HCT116 (cell line): Measurements from ENCODE around the gene TNFAIP2. TPM values are rescaled to one million over a fixed set of nuclear protein-coding genes. Genes with fewer than 3 reads are reported as not detected.
"Not testable (repeated sequence)": the region's sequence is repeated elsewhere in the genome, so short reads cannot be mapped to it uniquely, and the experiment has no call there.

Experiments used
- ATAC-seq: fragments of 200-7000 bp; cut with Tn5 transposase; 2 replicates; pipeline ENCODE4 v1.9.1; 2020; ENCODE audit warnings: mild to moderate bottlenecking, moderate library complexity
- BruUV-seq: library from RNA; stranded (reverse); fragments of 400-500 nt; replicated peaks from 2 replicates; lab custom pipeline; 2021; lab: Mats Ljungman, UMichigan
- CTCF ChIA-PET: fragments of 300-600 bp; sonication (Branson Sonifier 250); formaldehyde crosslinking; loops from one replicate; lab custom pipeline; 2021; ENCODE audit warnings: antibody characterized with exemption; lab: Charles Lee
- POLR2A ChIA-PET: fragments of 300-600, 350-600 bp; sonication (Branson Sonifier 250); formaldehyde crosslinking; loops from one replicate; lab custom pipeline; 2021; ENCODE audit warnings: antibody characterized with exemption; lab: Charles Lee
- RAD21 ChIA-PET, 2 experiments: fragments of 300-600 bp; sonication (Branson Sonifier 250); formaldehyde crosslinking; loops; one replicate each; lab custom pipeline; 2023; ENCODE audit warnings: low total read pairs in 2 of 2; ENCODE audit not compliant: uncharacterized antibody in 2 of 2, unreplicated experiment in 2 of 2, low non-redundant PET in 1 of 2; lab: Charles Lee
- DNase-seq: peaks from one replicate; pipeline ENCODE4 v3.0.0-alpha.2; 2010; ENCODE audit warnings: low read depth, low spot score
- H2AFZ ChIP-seq: fragments of 200-600 bp; shearing (Covaris generic), sonication (generic); 2 replicates; pipeline ENCODE4 v1.6.1; 2017; ENCODE audit warnings: low read depth, mixed run types, mixed read lengths, antibody characterized with exemption, low read length; ENCODE audit not compliant: poor library complexity, severe bottlenecking
- H3K27ac ChIP-seq: 2 replicates; pipeline ENCODE4 v1.5.1; 2012; ENCODE audit warnings: low read depth, low read length
- H3K27me3 ChIP-seq: fragments of 200-600 bp; sonication (generic); 2 replicates; pipeline ENCODE4 v1.6.1; 2016; ENCODE audit warnings: mixed run types, low read length, mixed read lengths; ENCODE audit not compliant: insufficient read depth
- H3K36me3 ChIP-seq, 2 experiments: fragments of 200-500 bp in 1 of 2; fragments of 200-600 bp in 1 of 2; sonication (Bioruptor generic) in 1 of 2; sonication (generic) in 1 of 2; 2 replicates each; pipeline versions ENCODE4 v1.5.1 to v1.6.1; 2014 to 2016; ENCODE audit warnings: low read length in 2 of 2, inconsistent platforms in 1 of 2, mixed read lengths in 1 of 2, mixed run types in 1 of 2; ENCODE audit not compliant: insufficient read depth in 2 of 2, control insufficient read depth in 1 of 2
- H3K4me1 ChIP-seq, 2 experiments: fragments of 200-600 bp in 1 of 2; sonication (generic) in 1 of 2; 2 replicates each; pipeline versions ENCODE4 v1.5.1 to v1.6.1; 2012 to 2017; ENCODE audit warnings: low read length in 2 of 2, inconsistent platforms in 1 of 2, mild to moderate bottlenecking in 1 of 2, mixed read lengths in 1 of 2, mixed run types in 1 of 2, moderate library complexity in 1 of 2; ENCODE audit not compliant: insufficient read depth in 2 of 2, control insufficient read depth in 1 of 2
- H3K4me2 ChIP-seq: fragments of 200-600 bp; sonication (generic); 2 replicates; pipeline ENCODE4 v1.6.1; 2017; ENCODE audit warnings: mixed run types, low read length, mixed read lengths
- H3K4me3 ChIP-seq, 2 experiments: fragments of 200-600 bp in 1 of 2; sonication (generic) in 1 of 2; replicated peaks in 1 of 2; 2 replicates each; pipeline ENCODE4 v1.5.1; 2011 to 2016; ENCODE audit warnings: low read length in 2 of 2, control low read depth in 1 of 2, low read depth in 1 of 2, mild to moderate bottlenecking in 1 of 2, mixed read lengths in 1 of 2, mixed run types in 1 of 2
- H3K79me2 ChIP-seq: fragments of 200-600 bp; sonication (generic); 2 replicates; pipeline ENCODE4 v1.6.1; 2017; ENCODE audit warnings: mild to moderate bottlenecking, mixed run types, low read length, moderate library complexity, mixed read lengths; ENCODE audit not compliant: insufficient read depth
- H3K9ac ChIP-seq: fragments of 200-600 bp; sonication (generic); 2 replicates; pipeline ENCODE4 v1.6.1; 2016; ENCODE audit warnings: low read length, mixed read lengths
- H3K9me2 ChIP-seq: fragments of 200-600 bp; sonication (generic), shearing (Covaris generic); 2 replicates; pipeline ENCODE4 v1.6.1; 2017; ENCODE audit warnings: mixed run types, mild to moderate bottlenecking, moderate library complexity; ENCODE audit not compliant: insufficient read depth
- H3K9me3 ChIP-seq, 2 experiments: fragments of 200-500 bp in 1 of 2; fragments of 200-600 bp in 1 of 2; sonication (Bioruptor generic) in 1 of 2; sonication (generic) in 1 of 2; 2 replicates each; pipeline ENCODE4 v1.6.1; 2014 to 2017; ENCODE audit warnings: low read length in 2 of 2, mixed read lengths in 2 of 2, inconsistent platforms in 1 of 2, low read depth in 1 of 2, mild to moderate bottlenecking in 1 of 2, mixed run types in 1 of 2, moderate library complexity in 1 of 2; ENCODE audit not compliant: control insufficient read depth in 1 of 2, insufficient read depth in 1 of 2
- H4K20me1 ChIP-seq: fragments of 200-600 bp; sonication (generic), shearing (Covaris generic); 2 replicates; pipeline ENCODE4 v1.6.1; 2017; ENCODE audit warnings: mixed run types, mild to moderate bottlenecking, moderate library complexity; ENCODE audit not compliant: insufficient read depth
- ZNF274 ChIP-seq: fragments of 200-500 bp; sonication (Bioruptor generic); IDR thresholded peaks from 2 replicates; pipeline ENCODE4 v1.6.1; 2014; ENCODE audit warnings: mild to moderate bottlenecking, low read depth, low read length, inconsistent platforms
- intact Hi-C: fragments of 100-400 bp; cut with micrococcal nuclease; formaldehyde crosslinking; loops from 2 replicates; pipeline ENCODE4 v1.10.0; 2022
- total RNA-seq: library from RNA; stranded (reverse); gene quantifications from one replicate; pipeline ENCODE4 v1.2.1, GENCODE V29; 2021; ENCODE audit not compliant: unreplicated experiment

TNFAIP2 gene
- total RNA-seq, 1 experiment from 2014 or later, result 74.8 TPM

DNA sequence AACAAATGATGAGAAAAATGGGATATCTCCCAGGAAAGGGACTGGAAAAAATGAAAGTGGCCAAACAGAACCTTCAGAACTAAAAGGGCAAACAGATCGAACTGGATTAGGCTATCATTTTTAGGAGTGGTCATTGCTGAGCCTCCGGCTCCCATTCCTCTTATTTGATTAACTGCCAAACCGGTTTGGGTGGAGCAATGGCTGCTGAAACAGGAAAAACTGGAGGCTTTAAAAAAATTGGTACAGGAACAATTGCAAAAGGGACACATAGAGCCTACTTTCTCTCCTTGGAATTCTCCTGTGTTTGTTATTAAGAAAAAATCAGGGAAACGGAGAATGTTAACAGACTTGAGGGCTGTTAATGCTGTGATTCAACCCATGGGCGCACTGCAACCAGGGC, 49.7 kb downstream of the TNFAIP2 start (continued):
- TF ChIP-seq ZNF274, result no peak
- TF ChIP-seq, all 23 proteins: peak for 0

DNA sequence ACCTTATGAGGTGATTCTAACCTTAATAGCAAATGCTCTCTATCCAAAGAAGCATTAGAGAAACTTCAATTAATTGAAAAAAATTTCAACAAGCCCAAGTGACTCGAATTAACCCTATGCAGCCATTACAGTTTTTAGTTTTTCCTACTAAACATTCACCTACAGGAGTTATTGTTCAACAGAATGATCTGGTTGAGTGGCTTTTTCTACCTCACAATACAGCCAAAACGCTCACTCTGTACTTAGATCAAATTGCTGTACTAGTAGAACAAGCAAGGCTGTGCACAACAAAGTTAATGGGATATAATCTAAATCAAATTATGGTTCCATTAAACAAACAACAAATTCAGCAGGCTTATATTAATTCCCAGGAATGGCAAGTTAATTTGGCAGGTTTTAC, 50.6 kb downstream of the TNFAIP2 start:
- H3K27ac ChIP-seq, POLR2A ChIA-PET, BruUV-seq, H3K79me2 ChIP-seq, H3K9me3 ChIP-seq, H3K4me3 ChIP-seq, H4K20me1 ChIP-seq, CTCF ChIA-PET, H3K4me1 ChIP-seq, RAD21 ChIA-PET, H3K9me2 ChIP-seq, H2AFZ ChIP-seq, H3K9ac ChIP-seq, intact Hi-C loops, H3K4me2 ChIP-seq, DNase-seq, H3K36me3 ChIP-seq, H3K27me3 ChIP-seq, ATAC-seq: not testable (repeated sequence)

GRCh38 chr14:103176176-103176575, 52.9 kb downstream of the TNFAIP2 start:
- H3K27ac ChIP-seq, H3K9me3 ChIP-seq, DNase-seq, H2AFZ ChIP-seq, H3K9me2 ChIP-seq, intact Hi-C loops, H3K36me3 ChIP-seq, CTCF ChIA-PET, H3K9ac ChIP-seq, H3K4me1 ChIP-seq, RAD21 ChIA-PET, H3K27me3 ChIP-seq, BruUV-seq, H3K79me2 ChIP-seq, ATAC-seq, POLR2A ChIA-PET, H4K20me1 ChIP-seq, H3K4me3 ChIP-seq, H3K4me2 ChIP-seq: not testable (repeated sequence)
